OCI-LY3 (cell line): Measurements from ENCODE around the gene PLCZ1.

Experiments
- H2AFZ ChIP-seq: fragments of 200-600, 300-600 bp; shearing (Covaris generic); 2 replicates; pipeline ENCODE4 v1.6.0; 2014; ENCODE audit warnings: antibody characterized with exemption, low read depth, low read length
- H3K27ac ChIP-seq: fragments of 200-600, 300-600 bp; sonication (generic); 2 replicates; pipeline ENCODE4 v1.5.1; 2014; ENCODE audit warnings: mild to moderate bottlenecking, low read length, moderate library complexity, mixed read lengths
- H3K27me3 ChIP-seq: fragments of 200-600, 300-600 bp; sonication (generic); 2 replicates; pipeline ENCODE4 v1.6.1; 2014; ENCODE audit warnings: low read depth, low read length, mixed read lengths
- H3K36me3 ChIP-seq: fragments of 200-600, 300-600 bp; sonication (generic); replicated peaks from 2 replicates; pipeline ENCODE3; 2014; ENCODE audit warnings: low read depth, low read length, mixed read lengths
- H3K4me1 ChIP-seq: fragments of 300-600, 200-600 bp; sonication (generic); 2 replicates; pipeline ENCODE4 v1.6.1; 2014; ENCODE audit warnings: low read length, mixed read lengths
- H3K4me2 ChIP-seq: fragments of 200-600, 300-600 bp; sonication (generic); 2 replicates; pipeline ENCODE4 v1.6.1; 2014; ENCODE audit warnings: low read length, mixed read lengths
- H3K4me3 ChIP-seq: fragments of 300-600, 200-600 bp; sonication (generic); 2 replicates; pipeline ENCODE4 v1.5.1; 2014; ENCODE audit warnings: antibody characterized with exemption, mild to moderate bottlenecking, low read length, moderate library complexity
- H3K79me2 ChIP-seq: fragments of 300-600, 200-600 bp; shearing (Covaris generic); 2 replicates; pipeline ENCODE4 v1.6.1; 2014; ENCODE audit warnings: mild to moderate bottlenecking, low read length, mixed read lengths
- H3K9ac ChIP-seq: fragments of 300-600, 200-600 bp; shearing (Covaris generic); 2 replicates; pipeline ENCODE4 v1.6.0; 2014; ENCODE audit warnings: mild to moderate bottlenecking, low read length, moderate library complexity
- H3K9me3 ChIP-seq: fragments of 200-600, 300-600 bp; shearing (Covaris generic); 2 replicates; pipeline ENCODE4 v1.6.1; 2014; ENCODE audit warnings: low read length, mixed read lengths; ENCODE audit not compliant: insufficient read depth
- H4K20me1 ChIP-seq: fragments of 200-600, 300-600 bp; sonication (generic); 2 replicates; pipeline ENCODE4 v1.6.1; 2016; ENCODE audit warnings: low read length, mixed read lengths; ENCODE audit not compliant: insufficient read depth
- EZH2phosphoT487 ChIP-seq: fragments of 200-600 bp; shearing (Covaris generic); IDR thresholded peaks from 2 replicates; pipeline ENCODE4 v1.6.1; 2018; ENCODE audit warnings: antibody characterized with exemption, mixed run types, low read depth
- TF ChIP-seq, protein P1 (sequence below): fragments of 200-600, 300-600 bp; sonication (generic); IDR thresholded peaks from 2 replicates; pipeline ENCODE4 v1.5.1; 2014; ENCODE audit warnings: antibody characterized with exemption, low read length, low read depth

The PLCZ1 gene

DNA sequence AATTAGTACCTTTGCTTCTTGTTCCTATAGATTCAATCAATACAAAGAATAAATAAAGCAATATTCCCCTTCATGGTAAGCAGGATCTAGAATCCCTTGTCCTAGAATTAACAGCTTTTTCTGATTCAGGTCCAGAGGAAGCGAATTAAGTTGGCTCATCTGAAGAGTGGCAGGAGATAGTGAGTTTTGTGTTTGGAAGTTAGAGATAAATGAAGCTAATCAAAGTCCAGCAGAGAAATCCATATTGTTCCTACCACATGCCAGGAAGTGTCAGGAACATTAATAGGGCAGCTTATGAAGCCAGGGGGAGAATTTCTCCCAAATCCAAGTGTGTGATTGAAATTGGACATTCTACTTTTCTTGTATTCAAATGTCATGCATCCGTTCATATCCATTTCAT is 14.1 kb upstream of the PLCZ1 start:
- TF ChIP-seq EZH2phosphoT487, result no peak
- TF ChIP-seq, protein P1, sequence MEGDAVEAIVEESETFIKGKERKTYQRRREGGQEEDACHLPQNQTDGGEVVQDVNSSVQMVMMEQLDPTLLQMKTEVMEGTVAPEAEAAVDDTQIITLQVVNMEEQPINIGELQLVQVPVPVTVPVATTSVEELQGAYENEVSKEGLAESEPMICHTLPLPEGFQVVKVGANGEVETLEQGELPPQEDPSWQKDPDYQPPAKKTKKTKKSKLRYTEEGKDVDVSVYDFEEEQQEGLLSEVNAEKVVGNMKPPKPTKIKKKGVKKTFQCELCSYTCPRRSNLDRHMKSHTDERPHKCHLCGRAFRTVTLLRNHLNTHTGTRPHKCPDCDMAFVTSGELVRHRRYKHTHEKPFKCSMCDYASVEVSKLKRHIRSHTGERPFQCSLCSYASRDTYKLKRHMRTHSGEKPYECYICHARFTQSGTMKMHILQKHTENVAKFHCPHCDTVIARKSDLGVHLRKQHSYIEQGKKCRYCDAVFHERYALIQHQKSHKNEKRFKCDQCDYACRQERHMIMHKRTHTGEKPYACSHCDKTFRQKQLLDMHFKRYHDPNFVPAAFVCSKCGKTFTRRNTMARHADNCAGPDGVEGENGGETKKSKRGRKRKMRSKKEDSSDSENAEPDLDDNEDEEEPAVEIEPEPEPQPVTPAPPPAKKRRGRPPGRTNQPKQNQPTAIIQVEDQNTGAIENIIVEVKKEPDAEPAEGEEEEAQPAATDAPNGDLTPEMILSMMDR, result no peak
- H3K4me3 ChIP-seq, result no peak overlapping the region
- H3K9me3 ChIP-seq, result no peaks in the 10 kb centered on the region
- no peaks in the 10 kb centered on the region for H3K79me2 ChIP-seq
- no peaks in the 10 kb centered on the region for H3K4me1 ChIP-seq
- no peaks in the 10 kb centered on the region for H3K36me3 ChIP-seq
- H3K9ac ChIP-seq, result no peak overlapping the region
- no peak overlapping the region for H3K4me2 ChIP-seq
- no peaks in the 10 kb centered on the region for H4K20me1 ChIP-seq
- no peak overlapping the region for H2AFZ ChIP-seq
- H3K27ac ChIP-seq, result no peak overlapping the region
- H3K27me3 ChIP-seq, result no peaks in the 10 kb centered on the region

DNA sequence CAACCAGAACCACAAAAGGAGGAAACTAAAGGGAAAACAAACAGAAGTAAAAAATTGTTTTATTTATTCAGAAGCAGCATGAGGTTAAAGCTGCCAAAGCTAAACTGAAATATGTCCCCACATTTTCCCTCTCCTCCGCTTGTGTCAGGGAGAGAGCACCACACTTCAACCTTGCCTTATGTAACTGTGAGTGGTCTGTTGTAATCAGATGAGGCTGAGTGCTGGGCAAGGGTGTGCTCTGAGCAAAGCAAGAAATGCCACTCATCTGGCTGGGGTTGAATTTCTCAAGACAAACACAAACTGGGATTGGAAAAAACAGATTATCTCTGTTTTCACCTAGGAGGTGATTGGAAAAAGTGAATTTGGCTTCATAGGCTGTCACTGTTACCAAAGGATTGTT is 12.3 kb upstream of the PLCZ1 start:
- H4K20me1 ChIP-seq, result no peaks in the 10 kb centered on the region
- no peaks in the 10 kb centered on the region for H3K9me3 ChIP-seq
- no peak overlapping the region for H3K27ac ChIP-seq
- no peak overlapping the region for H3K4me2 ChIP-seq
- H3K9ac ChIP-seq, result no peak overlapping the region
- H2AFZ ChIP-seq, result no peak overlapping the region
- TF ChIP-seq EZH2phosphoT487, result no peak
- TF ChIP-seq, protein P1, result no peak
- no peaks in the 10 kb centered on the region for H3K36me3 ChIP-seq
- H3K27me3 ChIP-seq, result no peaks in the 10 kb centered on the region
- H3K4me3 ChIP-seq, result no peak overlapping the region
- H3K79me2 ChIP-seq, result no peaks in the 10 kb centered on the region
- no peaks in the 10 kb centered on the region for H3K4me1 ChIP-seq

DNA sequence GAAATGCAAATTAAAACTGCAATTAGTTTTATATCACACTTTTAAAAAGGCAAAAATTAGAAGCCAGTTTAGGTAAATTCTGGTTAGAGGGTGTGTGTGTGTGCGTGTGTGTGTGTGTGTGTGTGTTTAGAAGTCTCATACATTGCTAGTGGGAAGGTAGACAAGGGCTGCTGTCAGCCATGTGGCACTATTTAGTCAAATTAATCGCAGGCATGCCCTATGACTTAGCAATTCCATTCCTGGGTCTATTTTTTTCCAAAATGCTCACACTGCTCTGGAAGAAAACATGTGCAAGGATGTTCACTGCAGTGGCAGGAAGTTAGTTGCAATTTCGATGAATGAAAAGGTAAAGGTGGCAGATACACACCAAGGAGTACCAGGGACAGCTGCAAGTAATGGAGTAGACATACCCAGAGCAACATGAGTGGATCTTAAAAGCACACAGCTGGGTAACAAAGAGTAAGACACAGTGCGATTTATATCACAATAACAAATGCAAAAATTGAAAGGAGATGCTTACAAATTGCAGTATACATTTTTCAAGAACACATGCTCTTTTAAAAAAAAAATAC is 11.7 kb upstream of the PLCZ1 start:
- H3K4me1 ChIP-seq, result no peaks in the 10 kb centered on the region
- TF ChIP-seq EZH2phosphoT487, result no peak
- TF ChIP-seq, protein P1, result no peak
- no peak overlapping the region for H3K4me3 ChIP-seq
- no peak overlapping the region for H3K4me2 ChIP-seq
- no peaks in the 10 kb centered on the region for H4K20me1 ChIP-seq
- H3K27me3 ChIP-seq, result no peaks in the 10 kb centered on the region
- H3K9ac ChIP-seq, result no peak overlapping the region
- H3K27ac ChIP-seq, result no peak overlapping the region
- no peaks in the 10 kb centered on the region for H3K79me2 ChIP-seq
- no peak overlapping the region for H2AFZ ChIP-seq
- H3K9me3 ChIP-seq, result no peaks in the 10 kb centered on the region
- H3K36me3 ChIP-seq, result no peaks in the 10 kb centered on the region

DNA sequence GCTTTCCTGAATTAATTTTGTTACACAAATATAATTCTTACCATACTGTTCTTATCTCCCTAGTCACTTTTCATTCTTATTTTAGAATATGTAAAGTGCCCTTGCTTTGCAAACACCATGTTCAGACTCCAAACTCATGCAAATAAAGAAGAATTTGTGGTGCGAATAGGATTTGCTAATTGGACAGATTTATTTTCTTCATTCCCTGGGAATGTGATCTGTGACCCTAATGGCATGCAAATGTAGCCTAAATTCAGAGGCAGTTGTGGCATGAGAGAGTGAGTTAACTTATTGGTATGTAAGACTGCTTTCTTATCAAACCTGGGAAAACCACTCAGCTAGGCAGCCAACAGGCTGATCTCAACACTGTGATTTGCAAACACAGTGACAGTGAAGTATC is 10.1 kb upstream of the PLCZ1 start:
- H3K79me2 ChIP-seq, result no peaks in the 10 kb centered on the region
- H2AFZ ChIP-seq, result no peak overlapping the region
- no peaks in the 10 kb centered on the region for H3K36me3 ChIP-seq
- H3K4me2 ChIP-seq, result no peak overlapping the region
- H3K4me3 ChIP-seq, result no peak overlapping the region
- no peaks in the 10 kb centered on the region for H4K20me1 ChIP-seq
- no peak overlapping the region for H3K27ac ChIP-seq
- no peaks in the 10 kb centered on the region for H3K27me3 ChIP-seq
- H3K9me3 ChIP-seq, result no peaks in the 10 kb centered on the region
- TF ChIP-seq, protein P1, result no peak
- no peak for TF ChIP-seq EZH2phosphoT487
- no peaks in the 10 kb centered on the region for H3K4me1 ChIP-seq
- no peak overlapping the region for H3K9ac ChIP-seq
